ENCODE data around the gene CCDC112.
A peak's percentile ranks its signal among the peaks of the same experiment; 100 is the strongest.
"Not testable (repeated sequence)": the region's sequence is repeated elsewhere in the genome, so short reads cannot be mapped to it uniquely, and the experiment has no call there.

Gene CCDC112

DNA sequence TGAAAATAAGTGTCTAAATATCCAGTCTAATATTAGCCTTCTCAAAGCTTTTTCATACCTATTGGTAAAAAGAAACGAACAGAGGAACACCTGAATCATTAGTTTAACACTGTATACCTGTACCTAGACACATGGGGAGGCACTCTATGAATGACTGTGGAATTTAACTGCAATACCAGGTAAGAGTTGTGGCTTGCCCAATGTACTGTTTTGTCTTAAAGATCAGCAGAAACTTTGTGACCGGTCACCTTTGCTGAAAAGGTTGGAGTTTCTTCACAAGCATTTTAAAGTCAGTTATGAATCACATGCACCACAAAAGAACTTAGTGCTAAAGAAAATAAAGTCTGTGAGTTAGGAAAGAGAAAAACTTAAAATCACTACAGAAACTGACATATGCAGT, 36.2 kb downstream of the CCDC112 start:
- DNase-seq (ENCODE audit: low spot score), result no peak

DNA sequence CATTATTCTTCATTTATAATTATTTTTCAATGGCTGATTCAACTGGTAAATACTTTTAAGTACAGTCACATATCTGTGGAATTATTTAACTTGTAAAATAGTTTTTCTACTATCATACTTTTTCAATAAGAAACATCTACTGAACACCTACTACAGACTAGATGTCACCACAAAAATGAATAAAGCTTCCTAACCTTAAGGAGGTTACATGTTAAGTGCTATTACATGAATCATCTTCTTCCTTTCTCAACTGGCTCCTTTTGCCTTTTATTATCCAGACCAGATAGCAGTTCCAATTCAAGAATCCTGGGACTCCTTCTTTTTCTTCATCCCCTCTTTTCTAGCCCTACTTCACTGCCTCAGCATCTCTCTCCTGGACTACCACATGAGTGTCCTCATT, 38.5 kb downstream of the CCDC112 start:
- no peak for DNase-seq (ENCODE audit: low spot score)

- DNase-seq (ENCODE audit: low spot score), result not testable (repeated sequence)
These were observed 47.1 kb downstream of the CCDC112 start for GRCh38 chr5:115249379-115249778.

DNA sequence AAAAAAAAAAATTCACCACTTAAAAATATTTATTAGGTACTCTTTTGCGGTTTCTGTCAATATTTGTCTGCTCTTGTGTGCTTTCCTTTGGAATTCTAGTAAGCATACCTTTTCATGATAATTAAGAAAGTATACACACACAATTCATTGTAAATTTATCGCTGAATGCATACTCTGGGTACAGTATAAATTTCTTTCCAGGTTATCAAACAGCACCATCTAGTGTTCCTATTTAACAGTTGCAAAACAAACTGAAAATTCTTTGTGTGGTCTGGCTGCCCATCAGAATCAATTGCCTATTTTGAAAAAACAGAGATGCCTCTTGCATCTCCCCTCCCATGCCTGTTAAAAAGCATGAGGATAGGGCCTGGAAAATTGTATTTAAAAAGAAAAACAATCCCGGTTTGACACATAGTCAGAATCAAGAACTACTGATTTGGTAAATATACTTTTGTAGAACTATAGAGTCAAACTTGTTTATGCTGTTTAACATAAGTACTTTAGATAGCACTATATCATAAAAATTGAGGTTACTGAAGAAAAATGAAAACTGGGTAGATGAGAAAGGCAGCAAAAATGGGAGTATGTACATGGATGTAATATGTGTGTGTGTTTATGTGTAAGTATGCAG, 50.0 kb downstream of the CCDC112 start:
- peak; percentile 72 for DNase-seq (ENCODE audit: low spot score)

DNA sequence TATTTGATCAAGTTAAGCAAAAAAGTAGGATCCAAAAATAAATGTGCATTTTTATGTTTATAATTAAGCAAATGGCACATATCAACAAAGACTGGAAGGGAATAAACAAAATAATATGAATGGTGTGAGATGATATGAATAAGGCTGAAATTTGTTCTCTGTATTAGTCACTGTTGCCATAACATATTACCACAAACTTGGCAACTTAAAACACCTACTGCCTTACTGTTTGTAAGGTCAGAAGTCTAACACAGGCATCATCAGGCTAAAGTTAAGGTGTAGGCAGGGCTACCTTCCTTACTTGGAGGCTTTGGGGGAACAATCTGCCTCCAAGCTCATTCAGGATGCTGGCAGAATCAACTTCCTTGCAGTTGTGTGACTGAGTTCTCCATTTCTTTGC, 53.0 kb downstream of the CCDC112 start:
- DNase-seq (ENCODE audit: low spot score), result no peak

DNA sequence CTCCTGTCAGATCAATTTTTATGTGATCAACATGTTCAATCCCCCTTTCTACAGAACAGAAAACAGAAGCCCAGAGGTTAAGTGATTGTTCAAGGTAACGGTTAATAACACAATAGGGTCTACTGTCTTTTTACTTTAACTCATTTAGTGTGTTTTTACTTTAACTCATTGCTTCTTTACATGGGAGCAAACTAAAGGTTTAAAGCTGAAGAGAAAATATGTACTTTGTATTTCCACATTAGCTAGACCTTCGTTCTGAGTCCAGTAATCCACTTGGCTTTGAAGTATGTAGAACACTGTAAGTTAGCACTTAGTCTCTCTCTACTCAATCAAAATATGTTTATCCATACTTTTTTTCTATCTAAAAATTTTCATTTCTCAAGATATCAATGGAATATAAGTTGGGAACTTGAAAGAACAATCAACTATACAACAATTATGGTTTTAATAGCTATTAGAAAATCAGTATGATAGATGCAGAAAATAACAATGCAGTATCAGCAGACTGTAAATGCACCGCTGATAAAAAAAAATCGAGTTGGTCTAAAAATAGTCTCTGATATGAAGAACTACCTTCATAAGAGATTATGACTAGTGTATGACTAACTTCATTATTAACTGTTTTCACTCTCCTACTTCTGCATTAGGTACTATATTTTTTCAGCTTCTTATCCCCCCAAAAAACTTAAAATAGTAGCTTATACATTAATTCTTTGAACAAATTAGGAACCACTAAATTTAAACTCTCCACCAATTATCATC, 54.4 kb downstream of the CCDC112 start:
- no peak for DNase-seq (ENCODE audit: low spot score)

DNA sequence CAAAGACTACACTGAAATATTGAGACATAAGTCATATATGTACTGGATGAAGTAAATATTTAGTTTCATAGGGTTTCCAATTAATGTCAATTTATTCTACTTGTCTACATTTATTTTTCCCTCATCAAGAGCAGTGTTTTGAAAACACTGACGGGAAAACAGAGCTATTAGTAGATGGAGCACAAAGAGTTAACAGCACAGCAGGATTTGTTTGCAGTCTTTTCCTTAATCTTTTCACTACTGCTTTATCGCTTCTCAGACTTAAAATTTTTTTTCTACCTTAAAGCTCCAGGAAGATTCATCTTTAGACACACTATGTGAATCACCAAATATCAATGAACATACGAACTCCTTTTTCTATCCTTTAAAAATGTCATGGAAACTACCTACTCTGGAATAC, 59.4 kb downstream of the CCDC112 start:
- no peak for DNase-seq (ENCODE audit: low spot score)

GRCh38 chr5:115236599-115236998, 59.9 kb downstream of the CCDC112 start:
- DNase-seq (ENCODE audit: low spot score), result no peak

DNA sequence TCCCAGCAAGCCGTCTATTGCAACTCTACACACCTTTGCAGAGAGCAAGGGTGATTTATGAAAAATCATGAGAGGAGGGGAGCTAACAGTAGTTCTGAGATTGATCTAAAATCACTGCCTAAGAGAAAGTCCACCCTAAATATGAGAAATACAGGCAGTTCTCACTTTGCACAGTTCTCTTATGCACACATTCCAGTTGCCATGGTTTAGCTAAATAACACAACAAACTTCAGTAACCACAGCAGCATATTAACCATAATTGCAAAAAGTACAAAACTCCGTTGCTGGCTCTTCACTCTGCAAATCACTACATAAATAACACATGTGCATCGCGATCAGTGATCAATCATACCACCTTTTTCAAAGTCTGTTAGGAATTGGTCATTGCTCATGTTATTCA, 64.9 kb downstream of the CCDC112 start:
- DNase-seq (ENCODE audit: low spot score), result no peak

DNA sequence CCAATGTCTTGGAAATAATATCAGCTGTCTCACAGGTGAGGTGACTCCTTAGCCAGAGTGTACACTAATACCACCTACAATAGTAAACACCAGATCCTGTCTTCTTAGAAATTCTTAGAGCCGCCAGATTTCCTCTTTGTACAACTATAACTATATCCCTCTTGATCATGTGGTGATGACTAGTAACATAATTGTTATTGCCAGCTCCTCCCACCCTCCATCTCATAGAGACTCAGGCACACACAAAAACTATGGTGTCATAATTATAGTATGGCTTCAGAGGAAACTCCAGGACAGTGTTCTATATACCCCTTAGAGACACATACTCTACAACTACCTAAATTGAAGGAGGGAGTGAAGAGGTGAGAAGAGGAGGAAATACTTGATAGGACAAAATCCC, 66.8 kb downstream of the CCDC112 start:
- DNase-seq (ENCODE audit: low spot score), result no peak

GRCh38 chr5:115227281-115227680, 69.2 kb downstream of the CCDC112 start:
- no peak for DNase-seq (ENCODE audit: low spot score)

All from pons (tissue), 1 donor.